Mucosa of rectum (tissue), 2 donors: ENCODE measurements around the gene TRAPPC6A.

Source experiments
- H3K27ac ChIP-seq, 2 donors: one replicate each; pipeline ENCODE4 v1.7.0; 2013; ENCODE audit warnings: inconsistent platforms in 2 of 2, low read depth in 2 of 2, low read length in 2 of 2
- H3K27me3 ChIP-seq, 2 donors: one replicate each; pipeline ENCODE4 v1.7.0; 2013; ENCODE audit warnings: low read length in 2 of 2; ENCODE audit not compliant: control insufficient read depth in 2 of 2, insufficient read depth in 2 of 2
- H3K36me3 ChIP-seq, 2 donors: one replicate each; pipeline ENCODE4 v1.7.0; 2013; ENCODE audit warnings: low read length in 2 of 2; ENCODE audit not compliant: control insufficient read depth in 2 of 2, insufficient read depth in 2 of 2
- H3K4me1 ChIP-seq, 2 donors: one replicate each; pipeline ENCODE4 v1.7.0; 2013; ENCODE audit warnings: low read length in 2 of 2, mild to moderate bottlenecking in 1 of 2; ENCODE audit not compliant: control insufficient read depth in 2 of 2, insufficient read depth in 2 of 2
- H3K4me3 ChIP-seq, 2 donors: one replicate each; pipeline ENCODE4 v1.7.0; 2013; ENCODE audit warnings: low read length in 2 of 2
- H3K9ac ChIP-seq, 2 donors: one replicate each; pipeline ENCODE4 v1.7.0; 2013; ENCODE audit warnings: low read length in 2 of 2, low read depth in 1 of 2, mild to moderate bottlenecking in 1 of 2
- H3K9me3 ChIP-seq, 2 donors: one replicate each; pipeline ENCODE4 v1.7.0; 2013; ENCODE audit warnings: low read length in 2 of 2; ENCODE audit not compliant: control insufficient read depth in 2 of 2
- donor health status: healthy.
- donor health status: Normal muscosa, but diverticular disease.

Gene TRAPPC6A

GRCh38 chr19:45158503-45159209, 19.4 kb downstream of the TRAPPC6A start:
- Histone ChIP-seq H3K4me1 (peaks cover 11% of the 10 kb centered on the region in 2 donors), H3K36me3 (no peaks in the 10 kb centered on the region), H3K27me3 (peaks cover 14 to 32% of the 10 kb centered on the region in 2 donors), H3K4me3 (no peak overlapping the region), H3K9me3 (no peaks in the 10 kb centered on the region), H3K9ac (no peak overlapping the region), H3K27ac (no peak overlapping the region)

GRCh38 chr19:45156751-45157150, 21.3 kb downstream of the TRAPPC6A start:
- Histone ChIP-seq H3K27ac (no peak overlapping the region), H3K4me1 (peaks cover 24 to 29% of the 10 kb centered on the region in 2 donors), H3K9ac (no peak overlapping the region), H3K4me3 (no peak overlapping the region), H3K27me3 (peaks cover 15 to 51% of the 10 kb centered on the region in 2 donors), H3K36me3 (no peaks in the 10 kb centered on the region), H3K9me3 (no peaks in the 10 kb centered on the region)

- H3K27ac ChIP-seq, result no peak overlapping the region
- peaks cover 22 to 27% of the 10 kb centered on the region in 2 donors for H3K4me1 ChIP-seq
- H3K36me3 ChIP-seq, result no peaks in the 10 kb centered on the region
- no peak overlapping the region for H3K4me3 ChIP-seq
- no peaks in the 10 kb centered on the region for H3K9me3 ChIP-seq
- H3K27me3 ChIP-seq, result peaks cover 18 to 52% of the 10 kb centered on the region in 2 donors
- H3K9ac ChIP-seq, result no peak overlapping the region
These were observed 21.9 kb downstream of the TRAPPC6A start for GRCh38 chr19:45156011-45156630.

GRCh38 chr19:45154064-45154827, 23.8 kb downstream of the TRAPPC6A start:
- peaks cover 18 to 40% of the 10 kb centered on the region in 2 donors for H3K27me3 ChIP-seq
- H3K36me3 ChIP-seq, result no peaks in the 10 kb centered on the region
- peak overlapping the region in 1 of 2 donors; percentile 14 for H3K4me3 ChIP-seq
- no peak overlapping the region for H3K27ac ChIP-seq
- peaks cover 16 to 25% of the 10 kb centered on the region in 2 donors for H3K4me1 ChIP-seq
- no peak overlapping the region for H3K9ac ChIP-seq
- no peaks in the 10 kb centered on the region for H3K9me3 ChIP-seq

GRCh38 chr19:45153339-45154063, 24.5 kb downstream of the TRAPPC6A start:
- H3K9me3 ChIP-seq, result no peaks in the 10 kb centered on the region
- no peak overlapping the region for H3K9ac ChIP-seq
- peak overlapping the region; percentile 14 to 48 for H3K4me3 ChIP-seq
- peaks cover 16 to 25% of the 10 kb centered on the region in 2 donors for H3K4me1 ChIP-seq
- H3K27me3 ChIP-seq, result peaks cover 16 to 40% of the 10 kb centered on the region in 2 donors
- H3K27ac ChIP-seq, result no peak overlapping the region
- H3K36me3 ChIP-seq, result no peaks in the 10 kb centered on the region

GRCh38 chr19:45152504-45153338, 25.3 kb downstream of the TRAPPC6A start:
- no peak overlapping the region for H3K9ac ChIP-seq
- H3K4me1 ChIP-seq, result peaks cover 16 to 25% of the 10 kb centered on the region in 2 donors
- H3K27me3 ChIP-seq, result peaks cover 12 to 33% of the 10 kb centered on the region in 2 donors
- H3K4me3 ChIP-seq, result peak overlapping the region; percentile 14 to 48
- H3K27ac ChIP-seq, result no peak overlapping the region
- no peaks in the 10 kb centered on the region for H3K9me3 ChIP-seq
- no peaks in the 10 kb centered on the region for H3K36me3 ChIP-seq

- H3K4me3 ChIP-seq, result peak overlapping the region; percentile 7 to 14
- H3K36me3 ChIP-seq, result peaks cover 0 to 3% of the 10 kb centered on the region in 2 donors
- H3K4me1 ChIP-seq, result peaks cover 16 to 24% of the 10 kb centered on the region in 2 donors
- H3K27ac ChIP-seq, result no peak overlapping the region
- peaks cover 12 to 33% of the 10 kb centered on the region in 2 donors for H3K27me3 ChIP-seq
- H3K9me3 ChIP-seq, result no peaks in the 10 kb centered on the region
- no peak overlapping the region for H3K9ac ChIP-seq
These were observed 26.1 kb downstream of the TRAPPC6A start for GRCh38 chr19:45151821-45152503.

- Histone ChIP-seq H3K9me3 (no peaks in the 10 kb centered on the region), H3K27me3 (peaks cover 12 to 33% of the 10 kb centered on the region in 2 donors), H3K4me3 (no peak overlapping the region), H3K9ac (no peak overlapping the region), H3K27ac (no peak overlapping the region), H3K4me1 (peaks cover 16 to 23% of the 10 kb centered on the region in 2 donors), H3K36me3 (peaks cover 0 to 3% of the 10 kb centered on the region in 2 donors)
These were observed 26.7 kb downstream of the TRAPPC6A start for GRCh38 chr19:45151320-45151719.
